Progenitor cell of endocrine pancreas (in vitro differentiated cells): ENCODE data around the gene ZNF362. TPM values are rescaled to one million over a fixed set of nuclear protein-coding genes. Genes with fewer than 3 reads are reported as not detected.

Experiments used
- DNase-seq: peaks from one replicate; pipeline ENCODE4 v3.0.0; 2021; ENCODE audit warnings: low spot score; ENCODE audit not compliant: unreplicated experiment
- H3K27ac Mint-ChIP-seq: 2 replicates; pipeline ENCODE4 v1.8.0; 2021; ENCODE audit warnings: mild to moderate bottlenecking, moderate library complexity, mixed read lengths
- H3K27me3 Mint-ChIP-seq: 2 replicates; pipeline ENCODE4 v1.8.0; 2021; ENCODE audit warnings: mixed read lengths
- H3K36me3 Mint-ChIP-seq: 2 replicates; pipeline ENCODE4 v1.8.0; 2022; ENCODE audit warnings: mixed read lengths; ENCODE audit not compliant: insufficient read depth
- H3K4me1 Mint-ChIP-seq: 2 replicates; pipeline ENCODE4 v1.8.0; 2021; ENCODE audit warnings: low read depth, mixed read lengths
- H3K4me3 Mint-ChIP-seq: 2 replicates; pipeline ENCODE4 v1.8.0; 2021; ENCODE audit warnings: low read depth, mild to moderate bottlenecking, moderate library complexity, mixed read lengths
- H3K9me3 Mint-ChIP-seq: 2 replicates; pipeline ENCODE4 v1.8.0; 2021; ENCODE audit warnings: low read depth, mixed read lengths
- microRNA-seq: library from miRNA; unstranded; fragments of <30 nt; microRNA quantifications from one replicate; pipeline ENCODE4 v1.1.0, GENCODE V29; 2020; ENCODE audit warnings: borderline number of aligned reads; ENCODE audit not compliant: unreplicated experiment
- total RNA-seq: library from RNA; stranded (reverse); gene quantifications from 2 replicates; pipeline ENCODE4 v1.2.1, GENCODE V29; 2021
- TF ChIP-seq, protein P1 (sequence below): fragments of 200-600 bp; sonication (generic); IDR thresholded peaks from one replicate; pipeline ENCODE4 v1.5.0; 2021; ENCODE audit warnings: antibody characterized with exemption, mild to moderate bottlenecking; ENCODE audit not compliant: unreplicated experiment

Gene ZNF362
- total RNA-seq, 1 donor from 2014 or later: 79.3 TPM

DNA sequence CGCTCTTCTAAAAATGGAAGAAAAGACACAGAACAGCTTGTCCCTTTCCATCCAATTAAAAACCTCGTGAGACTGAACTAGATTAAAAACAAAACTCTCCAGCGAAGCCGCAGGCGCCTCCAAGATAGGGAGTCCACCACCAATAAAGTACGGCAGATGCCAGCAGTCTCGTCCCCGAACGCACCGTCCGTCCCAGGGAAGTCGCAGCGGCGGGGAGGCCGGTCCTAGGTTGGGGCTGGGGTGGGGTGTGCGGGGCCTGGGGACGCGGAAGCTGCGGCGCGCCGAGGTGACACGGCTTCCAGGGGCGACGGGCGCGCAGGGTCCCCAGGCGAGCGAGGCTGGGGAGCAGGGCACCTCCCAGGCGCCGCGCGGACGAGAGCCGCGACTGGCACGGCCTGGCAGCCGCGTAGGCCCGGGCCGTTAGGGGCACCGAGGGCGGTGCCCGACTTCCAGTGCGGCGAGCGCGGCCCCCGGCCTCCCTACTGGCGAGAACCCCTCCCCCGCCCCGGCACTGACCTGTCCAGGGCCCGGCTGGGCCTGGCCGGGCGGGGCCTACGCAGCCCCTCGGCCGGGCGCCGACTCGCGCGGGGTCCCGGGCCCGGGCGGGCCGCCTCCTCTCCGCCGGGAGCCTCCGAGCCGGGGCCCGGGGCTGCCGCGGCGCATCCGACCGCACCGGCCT, 92.9 kb downstream of the ZNF362 start:
- TF ChIP-seq, protein P1, sequence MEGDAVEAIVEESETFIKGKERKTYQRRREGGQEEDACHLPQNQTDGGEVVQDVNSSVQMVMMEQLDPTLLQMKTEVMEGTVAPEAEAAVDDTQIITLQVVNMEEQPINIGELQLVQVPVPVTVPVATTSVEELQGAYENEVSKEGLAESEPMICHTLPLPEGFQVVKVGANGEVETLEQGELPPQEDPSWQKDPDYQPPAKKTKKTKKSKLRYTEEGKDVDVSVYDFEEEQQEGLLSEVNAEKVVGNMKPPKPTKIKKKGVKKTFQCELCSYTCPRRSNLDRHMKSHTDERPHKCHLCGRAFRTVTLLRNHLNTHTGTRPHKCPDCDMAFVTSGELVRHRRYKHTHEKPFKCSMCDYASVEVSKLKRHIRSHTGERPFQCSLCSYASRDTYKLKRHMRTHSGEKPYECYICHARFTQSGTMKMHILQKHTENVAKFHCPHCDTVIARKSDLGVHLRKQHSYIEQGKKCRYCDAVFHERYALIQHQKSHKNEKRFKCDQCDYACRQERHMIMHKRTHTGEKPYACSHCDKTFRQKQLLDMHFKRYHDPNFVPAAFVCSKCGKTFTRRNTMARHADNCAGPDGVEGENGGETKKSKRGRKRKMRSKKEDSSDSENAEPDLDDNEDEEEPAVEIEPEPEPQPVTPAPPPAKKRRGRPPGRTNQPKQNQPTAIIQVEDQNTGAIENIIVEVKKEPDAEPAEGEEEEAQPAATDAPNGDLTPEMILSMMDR: no peak
- Mint-ChIP-seq H3K27me3 (no peaks in the 10 kb centered on the region), H3K4me3 (peak overlapping the region; percentile 83), H3K27ac (peak overlapping the region; percentile 90), H3K9me3 (no peaks in the 10 kb centered on the region), H3K4me1 (peaks cover 51% of the 10 kb centered on the region), H3K36me3 (peaks cover 3% of the 10 kb centered on the region)
- no peak for DNase-seq

DNA sequence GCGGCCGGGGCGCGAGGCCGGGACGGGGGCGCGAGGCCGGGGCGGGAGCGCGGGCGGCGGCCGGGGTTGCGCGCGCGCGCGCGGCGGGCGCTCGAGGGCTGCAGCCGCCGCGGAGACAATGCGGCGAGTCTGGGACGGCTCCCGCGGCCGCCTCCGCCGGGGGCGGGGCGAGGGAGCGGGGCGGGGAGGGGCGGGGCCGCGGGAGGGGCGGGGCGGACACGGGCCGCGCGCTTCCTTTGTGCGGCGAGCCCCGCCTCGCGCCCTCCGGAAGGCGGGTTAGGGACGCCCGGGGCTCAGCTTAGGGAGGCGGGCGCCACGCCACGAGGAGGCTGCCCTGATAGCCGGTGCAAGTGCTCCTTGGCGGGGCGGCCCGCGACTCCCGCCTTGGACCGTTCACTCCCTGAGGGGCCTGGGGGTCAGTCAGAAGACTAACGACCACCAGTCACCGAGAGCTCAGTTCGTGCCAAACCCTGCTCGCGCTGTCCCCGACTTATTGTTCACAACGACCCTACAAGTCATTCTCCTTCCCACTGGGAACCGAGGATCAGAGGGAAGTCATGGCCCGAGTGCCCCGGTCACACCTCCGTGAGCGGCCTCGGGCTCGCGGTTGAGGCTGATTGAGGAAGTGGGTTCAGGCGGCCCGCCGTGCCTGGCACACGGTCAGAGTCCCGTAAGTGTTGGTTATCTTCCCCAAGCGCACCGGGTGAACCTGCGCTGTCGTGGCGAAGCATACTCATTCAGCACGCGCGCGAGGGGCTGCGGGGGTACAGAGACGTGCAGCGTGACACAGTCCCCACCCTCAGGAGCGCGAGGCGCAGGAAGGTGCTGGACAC, 93.7 kb downstream of the ZNF362 start:
- no peaks in the 10 kb centered on the region for H3K27me3 Mint-ChIP-seq
- H3K4me1 Mint-ChIP-seq: peaks cover 46% of the 10 kb centered on the region
- peak overlapping the region; percentile 88 for H3K4me3 Mint-ChIP-seq
- H3K27ac Mint-ChIP-seq: peak overlapping the region; percentile 96
- DNase-seq: peak; percentile 75
- TF ChIP-seq, protein P1: no peak
- no peaks in the 10 kb centered on the region for H3K9me3 Mint-ChIP-seq
- peaks cover 3% of the 10 kb centered on the region for H3K36me3 Mint-ChIP-seq

Small RNAs within 50 kb of the gene (microRNA-seq; reads per million reads assigned to microRNA genes)
- 121 reads per million, percentile 57 among the genes with 10 or more reads in this experiment for gene MIR3605

Other genes with a start within 250 kb of the ZNF362 start
- 115 and 116 TPM in 2 replicates for gene AK2, start 219.6 kb upstream of the ZNF362 start, total RNA-seq
- 4.8 and 5.2 TPM in 2 replicates for gene AZIN2, start 175.3 kb upstream of the ZNF362 start, total RNA-seq
- gene TRIM62, start 74.4 kb upstream of the ZNF362 start, total RNA-seq: 6.6 and 7.4 TPM in 2 replicates
- gene A3GALT2, start 64.6 kb downstream of the ZNF362 start, total RNA-seq: 0.29 and 0.40 TPM in 2 replicates
- gene PHC2, start 174.6 kb downstream of the ZNF362 start, total RNA-seq: 135 and 138 TPM in 2 replicates
- gene ZSCAN20, start 216.2 kb downstream of the ZNF362 start, total RNA-seq: 8.6 and 10.5 TPM in 2 replicates